LHCN-M2 (cell line): ENCODE data around the gene RFX7. TPM values are rescaled to one million over a fixed set of nuclear protein-coding genes. Genes with fewer than 3 reads are reported as not detected.
"Not testable (repeated sequence)": the region's sequence is repeated elsewhere in the genome, so short reads cannot be mapped to it uniquely, and the experiment has no call there.

Experiments
- DNase-seq: peaks from one replicate; pipeline ENCODE4 v3.0.0-alpha.2; 2012; ENCODE audit warnings: low read depth
- polyA plus RNA-seq: library from polyadenylated mRNA; unstranded; fragments of >200 nt; gene quantifications from one replicate; pipeline ENCODE4 v1.2.1, GENCODE V29; 2012; ENCODE audit warnings: missing spikeins
- total RNA-seq: library from RNA; depleted of rRNA; stranded (reverse); fragments of >200 nt; gene quantifications from 2 replicates; pipeline ENCODE4 v1.2.3, GENCODE V29; 2014; rRNA removed

Gene RFX7
- total RNA-seq, result 7.2 and 9.8 TPM in 2 replicates
- polyA plus RNA-seq, result 4.7 TPM

DNA sequence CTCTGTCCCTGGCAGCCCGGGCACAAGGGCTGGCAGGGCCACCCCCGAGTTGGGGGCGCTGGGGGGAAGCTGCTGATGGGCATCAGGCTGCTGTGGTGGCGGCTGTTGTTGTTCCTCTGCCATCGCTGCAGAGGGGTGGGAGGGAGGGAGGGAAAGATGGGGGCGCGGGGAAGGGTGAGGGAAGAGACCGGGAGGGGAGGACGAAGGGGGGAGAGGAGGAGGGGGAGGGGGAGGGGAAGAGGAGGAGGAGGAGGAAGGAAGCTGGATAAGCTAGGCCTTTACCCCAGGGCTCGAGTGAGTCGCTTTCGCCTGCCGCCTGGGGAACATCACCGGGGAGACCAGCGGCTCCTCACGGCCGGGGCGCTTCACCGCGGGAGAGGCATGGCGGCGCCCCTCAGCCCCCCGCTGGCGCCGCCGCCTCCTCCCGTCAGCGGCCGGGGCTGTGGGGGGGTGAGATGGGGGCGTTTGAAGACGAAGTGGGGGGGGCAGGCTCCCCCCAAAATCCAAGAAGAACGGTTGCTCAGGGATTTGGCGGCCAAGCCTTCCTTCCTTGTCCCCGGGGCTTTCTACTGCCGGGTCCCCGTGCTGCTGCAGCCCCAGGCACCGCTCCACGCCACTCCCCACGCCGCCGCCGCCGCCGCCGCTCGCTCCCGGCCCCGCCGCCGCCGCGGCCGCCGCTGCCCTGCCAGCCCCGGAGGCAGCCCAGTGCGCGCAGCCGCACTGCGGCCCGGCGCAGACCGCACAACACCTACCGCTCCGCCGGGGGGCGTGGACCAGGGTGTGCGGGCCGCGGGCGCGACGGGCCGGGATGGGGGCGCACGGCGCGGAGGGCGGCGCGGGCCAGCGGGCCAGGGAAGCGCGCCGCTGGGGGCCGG, at the start of gene RFX7:
RFX7 (minus strand) TSS at position 717 of the 875 bp plus-strand sequence; CDS start at position 123, 594 bp downstream.
- peak; percentile 63 for DNase-seq

GRCh38 chr15:56292546-56293316, 49.1 kb upstream of the RFX7 start:
- DNase-seq, result no peak

GRCh38 chr15:56291741-56292140, 48.1 kb upstream of the RFX7 start:
- peak; percentile 22 for DNase-seq

DNA sequence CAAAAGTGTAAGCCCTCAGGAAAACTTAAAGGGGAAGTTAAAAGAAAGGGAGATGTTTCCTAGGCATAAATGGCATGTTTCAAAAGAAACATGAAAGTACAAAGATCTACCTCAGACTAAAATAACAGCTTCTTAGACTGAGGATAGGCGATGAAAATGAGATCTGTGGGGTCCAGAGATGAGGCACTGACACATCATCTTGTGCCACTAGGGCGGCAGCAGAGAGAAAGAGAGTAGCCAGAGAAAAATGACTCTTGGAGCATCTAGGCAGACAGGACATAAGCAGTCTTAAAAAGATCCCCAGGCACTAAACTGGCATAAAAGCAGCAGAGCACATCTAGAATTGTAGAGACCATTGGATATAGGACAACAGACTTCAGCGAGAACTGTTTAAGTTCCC, 42.5 kb upstream of the RFX7 start:
- no peak for DNase-seq

- no peak for DNase-seq
These were observed 37.5 kb upstream of the RFX7 start for GRCh38 chr15:56281145-56281544.

DNA sequence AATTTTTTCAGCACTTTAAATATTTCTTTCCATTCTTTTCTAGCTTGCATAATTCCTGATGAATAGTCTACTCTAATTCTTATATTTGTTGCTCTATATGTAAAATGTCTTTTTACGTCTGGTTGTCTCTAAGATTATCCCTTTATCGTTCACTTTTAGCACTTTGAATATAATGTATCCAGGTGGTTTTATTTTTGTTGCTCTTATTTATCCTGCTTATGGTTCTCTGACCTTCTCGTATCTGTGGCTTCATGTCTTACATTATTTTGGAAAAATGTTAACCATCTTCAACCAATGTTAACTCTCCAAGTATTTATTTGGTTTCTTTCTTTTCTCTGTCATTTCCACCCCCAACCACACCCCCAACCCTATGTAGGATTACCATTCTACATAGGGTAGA, 30.0 kb upstream of the RFX7 start:
- DNase-seq, result no peak

DNA sequence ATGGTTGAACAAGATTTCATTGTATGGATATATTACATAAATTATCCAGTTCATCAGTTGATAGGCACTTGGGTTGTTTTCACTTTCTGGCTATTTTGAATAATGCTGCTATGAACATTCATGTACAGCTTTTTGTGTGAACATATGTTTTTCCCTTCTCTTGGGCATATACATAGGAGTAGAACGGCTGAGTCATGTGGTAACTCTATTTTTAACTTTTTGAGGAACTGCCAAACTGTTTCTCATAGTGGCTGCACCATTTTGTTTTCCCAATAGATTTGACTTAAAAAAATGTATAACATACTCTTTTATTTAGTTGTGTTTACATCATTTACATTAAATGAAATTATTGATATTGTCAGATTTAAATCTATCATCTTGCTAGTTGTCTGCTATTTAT, 28.8 kb upstream of the RFX7 start:
- no peak for DNase-seq

- not testable (repeated sequence) for DNase-seq
These were observed 22.8 kb upstream of the RFX7 start for GRCh38 chr15:56266465-56266864.

GRCh38 chr15:56261854-56262509, 18.3 kb upstream of the RFX7 start:
- DNase-seq, result peak; percentile 60

- DNase-seq, result peak; percentile 62
These were observed 13.6 kb upstream of the RFX7 start for GRCh38 chr15:56257306-56257705.

GRCh38 chr15:56254265-56254664, 10.6 kb upstream of the RFX7 start:
- DNase-seq, result no peak

- DNase-seq, result no peak
These were observed 8.7 kb upstream of the RFX7 start for GRCh38 chr15:56252386-56252785.

DNA sequence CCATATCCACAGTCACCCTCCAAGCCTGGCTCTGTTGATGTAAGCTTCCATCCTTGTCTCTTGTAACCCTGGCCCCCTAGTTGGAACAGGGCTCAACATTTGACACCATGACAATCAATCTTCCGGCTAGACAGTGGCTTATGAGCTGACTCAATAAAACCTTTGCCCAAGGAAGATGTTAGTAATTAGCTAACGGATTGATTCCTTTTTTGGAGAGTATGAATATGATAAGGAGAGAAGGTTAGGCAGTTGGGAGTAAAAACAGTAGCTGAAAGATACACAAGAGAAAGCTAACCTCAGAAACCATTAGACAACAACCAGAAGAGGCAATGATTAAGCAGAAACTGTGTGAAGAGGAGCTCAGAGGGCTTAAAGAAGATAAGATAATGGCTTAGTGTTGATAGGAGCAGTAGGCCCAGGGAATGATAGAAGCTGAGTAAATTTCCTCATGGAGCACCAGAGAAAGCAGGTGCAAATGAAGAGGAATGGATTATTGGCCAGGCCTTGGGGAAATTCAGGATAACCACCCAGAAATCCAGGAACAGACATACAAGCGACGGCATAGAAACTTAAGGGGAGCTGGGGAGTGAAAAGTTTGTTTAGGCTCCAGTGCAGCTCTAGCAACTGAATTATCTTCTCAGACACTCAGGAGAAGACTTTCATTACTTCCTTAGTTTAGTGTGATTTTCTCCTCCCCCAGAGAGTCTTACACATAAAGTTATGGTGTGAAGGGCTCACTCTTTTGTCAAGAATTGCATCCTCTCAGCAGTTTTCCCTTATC, 7.8 kb upstream of the RFX7 start:
- DNase-seq, result no peak

GRCh38 chr15:56250626-56251025, 6.9 kb upstream of the RFX7 start:
- DNase-seq, result no peak

DNA sequence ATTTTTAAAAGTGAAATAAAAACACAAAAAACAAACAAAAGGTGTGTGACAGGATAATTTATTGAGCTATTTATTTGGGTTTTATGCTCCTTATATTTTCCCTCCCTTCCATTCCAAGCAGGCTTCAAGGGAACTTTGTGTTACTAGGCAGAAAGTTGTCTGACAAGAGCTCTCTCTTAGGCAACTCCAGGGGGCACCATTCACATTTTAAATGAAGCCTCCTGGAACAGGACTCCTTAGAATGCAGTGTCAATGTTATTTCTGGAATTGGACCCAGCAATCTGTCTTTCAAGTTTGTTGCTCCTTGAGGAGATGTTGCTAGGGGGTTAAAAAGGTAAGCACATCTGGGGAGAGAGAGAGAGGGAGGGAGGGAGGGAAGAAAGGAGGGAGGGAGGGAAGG, 5.4 kb upstream of the RFX7 start:
- peak; percentile 78 for DNase-seq

DNA sequence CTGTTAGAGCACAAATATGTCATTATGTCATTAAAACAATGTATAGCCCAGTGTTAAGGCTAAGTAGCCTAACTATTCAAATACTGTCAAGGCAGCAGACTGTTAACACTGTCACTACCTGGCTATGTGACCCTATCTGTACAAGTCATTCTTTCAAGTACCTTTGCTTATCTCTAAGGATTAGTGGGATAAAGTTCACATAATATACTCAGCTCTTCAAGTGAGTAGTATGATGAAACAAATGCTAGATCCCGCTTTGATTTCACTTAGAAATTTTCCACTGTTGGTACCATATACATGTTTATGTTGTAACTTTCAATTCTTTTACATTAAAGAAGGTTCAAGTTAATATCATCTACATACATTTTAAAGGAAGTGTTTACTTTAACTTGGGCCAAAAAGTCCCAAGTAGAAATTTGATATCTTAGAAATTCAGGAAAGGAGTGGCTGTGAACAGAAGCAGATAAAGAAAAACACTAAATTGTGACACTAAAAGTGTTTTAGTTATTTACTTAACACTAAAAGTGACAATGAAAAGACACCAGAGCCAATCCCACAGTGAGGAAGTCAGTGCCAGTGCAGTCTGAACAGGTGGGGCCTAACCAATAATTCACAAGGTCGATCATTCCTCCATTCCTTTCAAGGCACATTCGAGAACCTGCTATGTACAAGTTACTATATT, 4.8 kb upstream of the RFX7 start:
- no peak for DNase-seq

DNA sequence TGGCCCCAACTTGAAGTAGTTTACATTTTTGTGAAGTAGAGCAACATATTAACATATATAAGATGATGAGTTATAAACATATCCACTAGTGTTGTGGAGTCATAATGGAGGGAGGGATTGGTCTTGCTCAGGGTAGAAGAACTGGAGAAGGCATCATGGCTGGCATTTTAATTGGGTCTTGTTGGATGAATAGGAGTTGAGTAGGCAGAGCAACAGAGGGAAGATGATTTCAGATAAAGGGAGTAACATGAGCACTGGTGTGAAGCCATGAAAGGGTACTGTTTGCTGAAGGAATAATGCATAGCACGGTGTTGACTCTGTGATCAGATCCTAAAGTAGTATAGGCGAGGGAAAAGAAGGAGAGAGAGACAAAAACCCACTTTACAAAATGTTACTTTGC, 3.6 kb upstream of the RFX7 start:
- DNase-seq, result no peak

- DNase-seq, result peak; percentile 90
These were observed 2.5 kb upstream of the RFX7 start for GRCh38 chr15:56245871-56246814.

DNA sequence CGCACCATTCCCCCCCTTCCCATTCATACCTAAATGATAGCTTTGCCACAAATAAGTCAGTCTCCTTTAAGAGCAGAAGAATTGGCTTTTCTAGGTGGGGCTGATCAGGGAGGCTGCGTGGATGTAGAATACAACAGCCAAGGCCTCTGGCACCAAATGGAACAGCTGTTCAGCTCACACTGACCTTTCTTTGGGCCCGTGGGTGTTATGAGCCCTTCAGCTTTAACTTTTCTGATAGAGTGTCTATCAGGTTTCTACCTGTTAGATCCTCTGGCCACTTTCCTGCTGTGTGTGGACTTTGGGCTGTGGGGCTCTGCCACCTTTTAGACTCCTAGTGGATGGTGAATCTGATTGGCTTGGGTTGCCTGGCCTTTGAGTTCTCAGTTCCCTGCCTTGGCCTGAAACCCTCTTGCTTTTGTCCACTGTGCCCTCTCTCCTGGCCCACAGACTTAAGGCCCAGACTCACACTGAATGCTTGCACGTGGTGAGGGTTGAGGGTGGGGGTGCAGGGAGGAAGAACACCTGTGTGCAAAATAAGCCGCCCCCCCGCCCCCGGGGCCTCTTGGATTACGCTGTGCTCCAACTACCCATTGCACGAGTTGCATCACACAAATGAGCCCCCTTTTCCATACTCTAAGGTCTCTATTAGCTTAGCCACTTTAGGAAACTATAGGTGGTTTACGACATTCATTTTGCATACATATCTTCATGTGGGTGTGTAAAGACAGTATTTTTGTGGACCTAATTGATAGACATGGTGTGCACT, 1.3 kb upstream of the RFX7 start:
- peak; percentile 71 for DNase-seq
